RPMI7951 (cell line): ENCODE measurements around the gene SLC22A31. TPM values are rescaled to one million over a fixed set of nuclear protein-coding genes. Genes with fewer than 3 reads are reported as not detected.

Experiments
- DNase-seq: peaks from one replicate; pipeline ENCODE4 v3.0.0-alpha.2; 2012; ENCODE audit warnings: low read depth
- total RNA-seq: library from RNA; depleted of rRNA; stranded (reverse); fragments of >200 nt; shearing (Covaris generic); gene quantifications from 2 replicates; pipeline ENCODE4 v1.2.3, GENCODE V29; 2014; rRNA removed

The SLC22A31 gene
- total RNA-seq, 1 experiment from 2014 or later, result 0.12 TPM

- DNase-seq, result no peak
These were observed 49.4 kb downstream of the SLC22A31 start for GRCh38 chr16:89150981-89151380.

GRCh38 chr16:89150090-89150835, 50.1 kb downstream of the SLC22A31 start:
- no peak for DNase-seq

GRCh38 chr16:89149386-89149785, 51.0 kb downstream of the SLC22A31 start:
- DNase-seq, result no peak

- no peak for DNase-seq
These were observed 53.1 kb downstream of the SLC22A31 start for GRCh38 chr16:89147085-89147817.

- no peak for DNase-seq
These were observed 53.9 kb downstream of the SLC22A31 start for GRCh38 chr16:89146211-89147005.

Other genes starting within 250 kb of the SLC22A31 start
- gene CBFA2T3, start 223.3 kb downstream of the SLC22A31 start, total RNA-seq, result not detected in 2 replicates
- gene ACSF3, start 106.7 kb downstream of the SLC22A31 start, total RNA-seq, result 10.8 and 12.8 TPM in 2 replicates
- gene CDH15, start 28.8 kb downstream of the SLC22A31 start, total RNA-seq, result 0.36 and 0.59 TPM in 2 replicates
- gene ZNF778, start 17.2 kb upstream of the SLC22A31 start, total RNA-seq, result 8.1 and 9.9 TPM in 2 replicates